GM18505 (cell line): ENCODE results near the gene DUS1L.

Source experiments
- ATAC-seq: cut with Tn5 transposase; IDR thresholded peaks from one replicate; pipeline ENCODE4 v1.9.1; 2021; ENCODE audit not compliant: unreplicated experiment
- POLR2A ChIP-seq: IDR thresholded peaks from 4 replicates; pipeline ENCODE4 v1.6.1; 2011; ENCODE audit warnings: borderline replicate concordance; ENCODE audit not compliant: insufficient read depth, insufficient read length; ENCODE audit errors: extremely low read depth

The DUS1L gene

DNA sequence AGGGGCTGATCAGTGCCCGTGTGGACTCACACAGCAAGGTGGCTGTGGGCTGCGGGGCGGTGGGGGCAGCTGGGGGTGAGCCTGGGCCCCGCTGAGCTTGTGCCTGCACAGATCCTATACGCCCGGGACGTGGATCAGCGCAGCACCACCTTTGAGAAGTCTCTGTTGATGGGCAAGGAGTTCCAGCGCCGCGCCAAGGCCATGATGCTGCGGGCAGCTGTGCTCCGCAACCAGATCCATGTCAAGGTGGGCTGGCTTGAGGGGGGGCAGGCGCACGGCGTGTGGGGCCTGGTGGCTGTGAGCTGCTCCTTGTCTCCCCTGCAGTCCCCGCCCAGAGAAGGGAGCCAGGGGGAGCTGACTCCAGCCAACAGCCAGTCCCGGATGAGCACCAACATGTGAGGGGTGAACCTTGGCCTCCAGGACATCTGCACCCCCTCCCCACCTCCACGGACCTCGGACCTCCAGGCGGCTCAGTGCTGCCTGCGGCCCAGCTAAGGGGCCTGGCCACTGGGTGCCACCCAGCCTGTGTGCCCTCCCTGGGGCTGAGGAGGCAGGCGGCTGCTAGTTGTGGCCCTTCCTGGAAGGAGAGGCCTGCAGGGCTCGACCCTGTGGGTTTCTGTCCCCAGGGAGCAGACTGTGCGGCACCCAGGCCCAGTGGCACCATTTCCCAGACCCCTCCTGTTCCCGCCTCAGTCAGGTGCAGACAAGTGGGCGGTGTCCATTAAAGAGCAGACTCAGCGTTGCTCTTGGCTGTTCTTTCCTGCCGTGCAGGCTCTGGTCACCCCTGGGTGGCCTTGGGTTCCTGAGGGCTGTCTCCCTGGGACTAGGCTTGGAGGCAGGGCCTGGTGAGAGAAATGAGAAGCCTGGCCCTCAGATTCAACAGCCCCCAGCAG is 8.6 kb downstream of the DUS1L start:
- no peak for ATAC-seq
- no peak for TF ChIP-seq POLR2A

DNA sequence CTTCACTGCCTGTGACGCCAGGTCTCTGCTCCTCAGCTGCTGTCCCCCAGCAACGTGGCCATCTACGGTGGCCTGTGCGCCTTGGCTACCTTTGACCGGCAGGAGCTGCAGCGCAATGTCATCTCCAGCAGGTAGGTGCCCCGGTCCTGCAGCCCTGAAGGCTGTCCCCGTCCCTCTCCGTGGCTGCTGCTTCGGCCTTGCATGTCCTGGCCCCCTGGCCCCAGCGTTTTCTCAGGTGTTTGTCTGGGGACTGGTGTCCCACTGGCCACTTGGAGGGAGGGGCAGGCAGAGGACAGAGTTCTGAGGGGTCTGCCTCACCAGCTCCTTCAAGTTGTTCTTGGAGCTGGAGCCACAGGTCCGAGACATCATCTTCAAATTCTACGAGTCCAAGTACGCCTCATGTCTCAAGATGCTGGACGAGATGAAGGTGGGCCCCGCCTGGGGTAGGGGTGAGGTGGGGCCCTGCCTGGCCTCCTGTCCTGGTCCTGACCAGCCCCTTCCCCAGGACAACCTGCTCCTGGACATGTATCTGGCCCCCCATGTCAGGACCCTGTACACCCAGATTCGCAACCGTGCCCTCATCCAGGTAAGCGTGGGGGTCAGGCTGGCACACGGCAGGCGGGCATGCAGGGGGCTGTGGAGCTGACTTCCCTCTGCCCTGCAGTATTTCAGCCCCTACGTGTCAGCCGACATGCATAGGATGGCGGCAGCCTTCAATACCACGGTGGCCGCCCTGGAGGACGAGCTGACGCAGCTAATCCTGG is 9.5 kb downstream of the DUS1L start:
- no peak for TF ChIP-seq POLR2A
- no peak for ATAC-seq

DNA sequence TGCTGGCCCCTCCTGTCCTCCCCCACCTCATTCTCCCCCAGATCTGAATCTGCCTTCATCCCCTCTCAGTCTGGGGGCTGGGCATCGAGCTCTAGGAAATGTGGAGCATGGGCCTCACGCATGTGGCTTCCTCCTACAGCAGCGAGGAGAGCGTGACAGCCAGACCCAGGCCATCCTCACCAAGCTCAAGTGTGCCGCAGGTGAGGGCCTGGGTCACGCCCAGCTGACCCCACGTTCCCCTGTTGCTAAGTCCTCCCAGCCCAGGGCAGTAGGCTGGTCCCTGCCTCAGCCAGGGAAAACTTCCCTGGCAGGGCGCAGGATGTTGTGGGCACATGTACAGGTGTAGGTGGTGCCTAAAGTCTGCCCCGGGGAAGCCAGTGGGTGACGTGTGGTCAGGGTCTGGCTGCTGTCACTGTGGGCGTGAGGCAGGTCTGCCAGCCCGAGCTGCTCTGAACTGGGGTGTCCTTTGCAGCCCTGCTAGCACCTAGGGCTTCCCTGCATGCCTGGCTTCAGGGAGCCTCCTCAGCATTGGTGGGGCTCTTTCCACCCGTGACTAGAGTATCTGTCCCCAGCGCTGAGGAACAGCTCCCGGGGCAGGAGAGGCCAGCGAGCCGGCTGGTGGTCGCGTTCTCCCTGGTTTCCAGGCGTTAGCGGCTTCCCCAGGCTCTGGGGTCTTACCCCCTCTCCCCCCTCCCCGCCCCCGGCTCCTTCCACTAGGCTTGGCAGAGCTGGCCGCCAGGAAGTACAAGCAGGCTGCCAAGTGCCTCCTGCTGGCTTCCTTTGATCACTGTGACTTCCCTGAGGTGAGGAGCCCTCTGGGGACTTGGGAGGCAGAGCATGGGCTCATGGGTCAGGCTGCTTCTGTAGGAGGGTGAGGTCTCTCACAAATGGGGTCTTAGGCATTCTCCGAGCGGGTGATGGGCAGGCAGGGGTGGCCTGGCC is 10.3 kb downstream of the DUS1L start:
- peak; percentile 6 for TF ChIP-seq POLR2A
- no peak for ATAC-seq

DNA sequence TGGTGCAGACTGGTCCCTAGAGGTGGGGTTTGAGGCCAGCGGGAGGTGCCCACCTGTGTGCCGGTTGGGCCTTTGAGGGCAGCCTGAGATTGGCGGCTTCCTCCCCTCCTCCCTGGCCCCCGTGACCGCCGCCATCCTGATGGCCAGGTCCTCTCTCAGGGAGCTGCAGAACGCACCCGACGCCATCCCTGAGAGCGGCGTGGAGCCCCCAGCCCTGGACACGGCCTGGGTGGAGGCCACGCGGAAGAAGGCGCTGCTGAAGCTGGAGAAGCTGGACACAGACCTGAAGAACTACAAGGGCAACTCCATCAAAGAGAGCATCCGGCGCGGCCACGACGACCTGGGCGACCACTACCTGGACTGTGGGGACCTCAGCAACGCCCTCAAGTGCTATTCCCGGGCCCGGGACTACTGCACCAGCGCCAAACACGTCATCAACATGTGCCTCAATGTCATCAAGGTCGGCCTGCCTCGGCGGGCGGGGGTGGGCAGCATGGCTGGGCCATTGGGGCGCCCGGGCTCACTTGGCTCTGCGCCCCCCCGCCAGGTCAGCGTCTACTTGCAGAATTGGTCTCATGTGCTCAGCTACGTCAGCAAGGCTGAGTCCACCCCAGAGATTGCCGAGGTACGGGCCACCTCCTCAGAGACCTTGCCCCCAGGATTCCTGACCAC is 11.1 kb downstream of the DUS1L start:
- no peak for ATAC-seq
- no peak for TF ChIP-seq POLR2A

DNA sequence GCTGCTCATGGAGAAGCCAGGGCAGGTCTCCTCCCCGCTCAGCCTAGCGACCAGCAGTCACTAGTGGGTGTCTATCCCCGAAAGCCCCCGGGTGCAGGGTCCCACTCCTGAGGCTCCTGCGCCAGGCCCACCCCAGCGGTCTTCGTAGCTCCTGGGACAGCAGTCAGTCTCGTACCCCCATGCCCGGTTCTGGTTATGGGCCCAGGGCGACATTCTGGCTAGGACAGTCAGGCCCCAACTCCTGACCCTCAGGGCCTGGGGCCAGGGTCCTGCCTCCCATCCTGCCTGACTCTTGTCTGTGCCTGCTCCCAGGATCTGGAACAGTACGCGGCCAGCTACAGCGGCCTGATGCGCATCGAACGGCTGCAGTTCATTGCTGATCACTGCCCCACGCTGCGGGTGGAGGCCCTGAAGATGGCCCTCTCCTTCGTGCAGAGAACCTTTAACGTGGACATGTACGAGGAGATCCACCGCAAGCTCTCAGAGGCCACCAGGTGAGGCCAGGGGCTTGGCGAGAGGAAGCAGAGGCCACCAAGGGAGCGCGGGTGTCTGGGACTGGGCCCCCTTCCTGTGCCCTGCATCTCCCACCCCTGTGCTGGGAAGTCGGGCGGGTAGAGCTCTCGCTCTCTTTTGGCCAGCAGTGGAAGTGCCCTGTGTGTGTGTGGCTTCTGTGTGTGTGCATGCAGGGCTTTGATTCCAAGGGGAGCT is 11.9 kb downstream of the DUS1L start:
- ATAC-seq = no peak
- no peak for TF ChIP-seq POLR2A

DNA sequence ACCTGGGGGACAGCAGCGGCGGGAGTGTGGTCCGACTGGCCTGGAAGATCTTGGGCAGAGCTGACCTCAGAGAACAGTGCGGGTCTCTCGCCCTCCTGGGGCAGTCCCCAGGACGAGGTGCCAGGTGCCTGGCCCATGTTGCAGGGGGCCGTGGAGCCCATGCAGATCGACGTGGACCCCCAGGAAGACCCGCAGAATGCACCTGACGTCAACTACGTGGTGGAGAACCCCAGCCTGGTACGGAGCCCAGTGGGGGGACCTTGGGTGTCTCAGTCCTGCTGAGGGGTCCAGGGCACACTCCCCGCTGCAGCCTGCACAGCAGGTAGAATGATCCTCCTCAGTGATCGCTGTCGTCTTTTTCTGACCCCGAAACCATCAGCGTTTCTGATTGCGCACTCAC is 12.5 kb downstream of the DUS1L start:
- no peak for TF ChIP-seq POLR2A
- ATAC-seq = no peak

DNA sequence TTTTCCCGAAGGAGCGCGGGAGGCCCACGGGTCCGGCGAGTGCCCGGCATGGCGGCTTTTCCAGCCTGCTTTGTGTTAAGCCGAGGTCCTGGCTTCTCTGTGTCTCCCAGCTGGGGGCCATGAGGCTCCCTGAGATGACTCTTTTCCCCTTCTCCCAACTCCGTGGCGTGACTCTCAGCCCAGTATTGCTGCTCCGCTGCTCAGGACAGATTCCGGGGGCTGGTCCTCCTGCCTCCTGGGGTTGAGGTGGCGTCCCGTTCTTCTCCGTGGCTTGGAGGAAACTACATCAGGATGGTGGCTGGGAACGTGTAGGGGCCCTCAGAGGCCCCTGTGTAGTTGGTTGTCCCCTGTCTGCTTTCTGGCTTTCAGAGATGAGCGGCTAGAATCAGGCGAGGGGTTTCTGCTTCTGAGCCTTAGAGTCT is 13.0 kb downstream of the DUS1L start:
- TF ChIP-seq POLR2A = no peak
- no peak for ATAC-seq

DNA sequence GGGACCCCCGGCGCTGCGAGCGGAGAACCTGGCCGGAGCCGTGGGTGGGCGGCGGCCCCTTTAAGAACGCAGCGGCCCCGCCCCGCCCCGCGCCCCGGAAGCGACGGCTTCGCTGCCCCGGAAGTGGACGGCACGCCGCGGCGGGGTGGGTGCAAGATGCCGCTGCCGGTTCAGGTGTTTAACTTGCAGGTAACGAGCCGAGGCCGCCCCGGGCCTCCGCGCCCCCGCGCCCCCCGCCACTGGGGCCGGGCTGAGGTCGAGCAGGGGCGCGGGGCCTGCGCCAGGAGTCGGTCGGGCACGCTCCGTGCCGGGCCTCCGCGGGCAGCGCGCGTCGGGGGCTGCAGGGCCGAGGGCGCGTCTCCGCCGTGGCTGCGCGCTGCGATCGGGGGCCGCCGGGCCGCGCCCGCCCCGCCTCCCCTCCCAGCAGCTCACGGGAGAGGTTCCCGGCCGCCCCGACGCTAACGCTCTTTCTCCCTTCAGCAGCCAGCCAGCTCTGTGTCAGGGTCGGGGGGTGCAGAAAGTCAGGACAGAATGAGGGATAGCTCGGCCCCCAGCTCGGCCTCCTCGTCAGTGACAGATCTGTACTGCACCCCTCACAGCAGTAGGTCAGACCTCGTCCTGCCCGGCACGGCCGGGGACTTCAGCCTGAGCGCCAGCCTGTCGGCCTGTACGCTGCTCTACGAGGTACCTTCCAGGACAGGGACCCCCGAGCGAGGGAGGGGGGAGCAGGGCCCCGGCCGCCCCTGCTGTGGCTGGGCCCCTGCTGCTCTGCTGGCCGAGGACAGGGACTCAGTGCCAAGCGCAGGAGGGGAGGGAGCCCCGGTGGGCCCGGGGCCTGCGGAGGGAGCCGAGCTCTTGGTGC is 13.6 kb downstream of the DUS1L start, which contains the start of the genes GPS1 and RFNG:
Gene GPS1 (plus strand): TSS at position 123 of the 862 bp plus-strand sequence. CDS start 34 bp downstream, at position 157.
Gene RFNG (minus strand): TSS at position 36 of the 862 bp plus-strand sequence. CDS start 45 bp downstream, outside the sequence.
- peak; percentile 66 for TF ChIP-seq POLR2A
- no peak for ATAC-seq

DNA sequence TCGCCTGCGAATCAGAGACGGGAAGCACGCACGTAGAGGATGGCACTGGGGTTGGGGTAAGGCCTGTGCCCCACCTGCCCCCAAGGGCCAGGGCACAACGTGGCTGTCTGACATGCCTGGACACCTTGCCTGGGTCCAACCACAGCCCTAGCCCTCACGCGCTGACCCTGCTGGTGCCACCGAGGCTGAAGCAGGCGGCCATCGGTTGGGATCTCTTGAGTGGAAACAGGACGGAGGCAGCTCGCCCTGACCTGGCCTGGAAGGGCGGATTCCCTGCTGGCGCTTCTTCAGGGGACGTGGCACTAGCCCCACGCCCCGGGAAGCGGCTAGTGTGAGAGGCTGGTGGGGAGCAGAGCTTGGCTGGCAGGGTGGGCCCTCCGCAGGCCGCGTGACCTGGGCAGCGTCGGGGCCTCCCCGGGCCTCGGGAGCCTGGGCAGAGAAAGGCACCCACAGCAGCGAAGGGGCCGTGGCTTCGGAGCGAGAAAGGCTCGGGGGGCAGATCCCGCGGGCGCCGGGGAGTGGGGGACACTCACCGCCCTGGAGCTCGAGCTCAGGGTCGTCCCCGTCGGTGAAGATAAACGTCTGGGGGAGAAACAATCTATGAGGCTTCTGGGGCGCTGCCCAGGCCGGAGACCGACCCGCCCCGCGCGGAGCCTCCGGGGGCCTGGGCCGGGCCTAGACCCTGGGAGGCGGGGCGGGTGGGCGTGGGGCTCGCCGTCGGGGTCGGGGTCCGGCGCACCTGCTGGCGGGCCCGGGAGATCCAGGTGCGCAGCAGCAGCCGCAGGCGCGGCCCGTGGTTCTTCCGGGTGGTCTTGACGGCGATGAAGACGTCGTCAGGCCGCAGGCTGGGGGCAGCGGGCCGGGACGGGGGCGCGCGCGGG is 14.6 kb downstream of the DUS1L start:
- TF ChIP-seq POLR2A = no peak
- ATAC-seq = no peak

DNA sequence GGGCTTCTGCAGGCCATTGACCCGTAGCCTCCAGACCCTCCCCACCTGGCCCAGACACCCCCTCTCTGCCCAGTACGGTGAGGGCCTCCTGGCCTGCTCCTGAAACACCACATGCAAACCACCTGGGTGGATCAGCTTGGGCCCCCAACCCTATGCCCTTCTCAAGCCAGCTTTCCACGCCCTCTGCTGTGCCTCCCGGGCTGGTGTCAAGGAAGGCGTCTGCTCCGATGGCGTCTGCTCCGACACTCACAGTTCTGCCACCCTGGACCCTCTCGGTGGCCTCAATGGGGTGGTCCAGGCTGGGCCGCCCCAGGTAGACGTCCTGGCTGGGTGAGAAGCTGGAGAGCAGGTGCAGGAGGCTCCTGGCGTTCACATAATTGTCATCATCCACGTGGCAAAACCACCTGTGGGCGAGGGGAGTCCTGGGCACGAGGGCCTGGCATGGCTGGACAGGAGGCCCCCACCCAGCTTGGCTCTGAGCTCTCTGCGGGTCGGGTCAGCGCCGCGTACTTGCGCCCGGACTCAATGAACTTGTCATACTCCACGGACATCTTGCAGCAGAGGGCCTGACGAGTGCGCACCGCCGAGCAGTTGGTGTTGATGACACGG is 15.3 kb downstream of the DUS1L start:
- no peak for ATAC-seq
- no peak for TF ChIP-seq POLR2A

DNA sequence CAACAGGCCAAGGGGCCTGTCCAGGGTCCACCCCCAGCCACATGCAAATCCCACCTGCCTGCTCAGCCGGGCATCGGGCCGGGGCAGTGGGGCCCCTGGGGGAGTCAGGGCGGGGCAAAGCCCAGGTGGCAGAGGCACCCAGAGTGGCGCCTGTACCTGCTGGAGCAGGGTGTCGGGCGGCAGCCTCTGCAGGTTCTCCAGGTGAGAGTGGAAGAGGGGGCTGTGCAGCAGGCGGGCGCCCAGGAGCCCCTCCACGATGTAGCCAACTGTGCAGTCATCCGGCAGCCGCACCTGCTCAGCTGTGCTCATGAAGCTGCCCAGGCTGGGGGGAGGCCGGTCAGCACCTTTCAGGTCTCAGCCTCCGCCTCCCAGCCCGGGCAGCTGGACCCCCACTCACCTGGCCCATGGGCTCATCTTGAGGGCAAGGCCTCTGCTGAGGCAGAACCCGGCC is 16.1 kb downstream of the DUS1L start:
- ATAC-seq = no peak
- no peak for TF ChIP-seq POLR2A
